H1 (cell line): ENCODE data around the gene ADCY3. TPM values are rescaled to one million over a fixed set of nuclear protein-coding genes. Genes with fewer than 3 reads are reported as not detected.

Experiments used
- CTCF ChIA-PET: fragments of 300-600 bp; sonication (Branson Sonifier 250); formaldehyde crosslinking; loops from one replicate; lab custom pipeline; 2021; ENCODE audit not compliant: partially characterized antibody; lab: Charles Lee
- POLR2A ChIA-PET: fragments of 300-600 bp; sonication (Branson Sonifier 250); formaldehyde crosslinking; loops from one replicate; lab custom pipeline; 2021; ENCODE audit warnings: inconsistent platforms; ENCODE audit not compliant: partially characterized antibody; lab: Charles Lee
- DNase-seq, 2 experiments: peaks; one replicate each; pipeline versions ENCODE4 v3.0.0 to v3.0.0-alpha.2; 2010 to 2022; ENCODE audit warnings: low spot score in 2 of 2, low read depth in 1 of 2, mixed read lengths in 1 of 2
- FAIRE-seq: peaks from 2 replicates; lab custom pipeline; 2011; peaks lifted over from hg19 to GRCh38; lab: Jason Lieb, UNC
- H2AFZ ChIP-seq: 2 replicates; pipeline ENCODE4 v1.8.1; 2012; ENCODE audit warnings: low read length, inconsistent platforms
- H2AK5ac ChIP-seq: 2 replicates; pipeline ENCODE4 v1.6.1; 2013; ENCODE audit warnings: low read depth, low read length
- H2BK120ac ChIP-seq: replicated peaks from 2 replicates; pipeline ENCODE3; 2013; ENCODE audit warnings: low read depth, low read length, inconsistent platforms
- H2BK12ac ChIP-seq: 2 replicates; pipeline ENCODE4 v1.6.1; 2013; ENCODE audit warnings: low read depth, low read length
- H2BK15ac ChIP-seq: 2 replicates; pipeline ENCODE4 v1.6.1; 2013; ENCODE audit warnings: low read length
- H2BK20ac ChIP-seq: 2 replicates; pipeline ENCODE4 v1.6.1; 2013; ENCODE audit warnings: low read length
- H2BK5ac ChIP-seq: 2 replicates; pipeline ENCODE4 v1.6.1; 2013; ENCODE audit warnings: low read depth, low read length
- H3K14ac ChIP-seq: 2 replicates; pipeline ENCODE4 v1.6.1; 2013; ENCODE audit warnings: inconsistent platforms; ENCODE audit not compliant: insufficient read length
- H3K18ac ChIP-seq: 2 replicates; pipeline ENCODE4 v1.6.1; 2013; ENCODE audit warnings: low read length; ENCODE audit errors: extremely low read depth
- H3K23ac ChIP-seq: 2 replicates; pipeline ENCODE4 v1.6.1; 2013; ENCODE audit warnings: inconsistent platforms; ENCODE audit not compliant: insufficient read length
- H3K23me2 ChIP-seq: 2 replicates; pipeline ENCODE4 v1.6.1; 2013; ENCODE audit warnings: low read depth, low read length
- H3K27ac ChIP-seq: 2 replicates; pipeline ENCODE4 v1.6.1; 2011; ENCODE audit warnings: low read depth, low read length, inconsistent platforms
- H3K27me3 ChIP-seq, 4 experiments: replicated peaks in 1 of 4; 1 replicate in 1 of 4; 2 replicates in 3 of 4; pipeline versions ENCODE4 v1.6.1 to v1.8.1; 2011 to 2013; ENCODE audit warnings: low read length in 3 of 4, mild to moderate bottlenecking in 3 of 4, inconsistent platforms in 2 of 4, mixed read lengths in 2 of 4, moderate library complexity in 1 of 4; ENCODE audit not compliant: control insufficient read depth in 3 of 4, insufficient read depth in 3 of 4; ENCODE audit errors: extremely low read depth in 1 of 4
- H3K36me3 ChIP-seq, 4 experiments: 2 replicates each; pipeline versions ENCODE4 v1.6.1 to v1.8.1; 2011 to 2013; ENCODE audit warnings: mild to moderate bottlenecking in 4 of 4, low read length in 3 of 4, moderate library complexity in 2 of 4, control low read depth in 1 of 4, inconsistent platforms in 1 of 4; ENCODE audit not compliant: insufficient read depth in 4 of 4, control insufficient read depth in 2 of 4
- H3K4ac ChIP-seq: replicated peaks from 2 replicates; pipeline ENCODE3; 2013; ENCODE audit warnings: low read length, low read depth, mixed read lengths, inconsistent platforms; ENCODE audit not compliant: insufficient read length
- H3K4me1 ChIP-seq, 4 experiments: replicated peaks in 1 of 4; 1 replicate in 1 of 4; 2 replicates in 3 of 4; pipeline versions ENCODE4 v1.6.1 to v1.8.1; 2011 to 2013; ENCODE audit warnings: low read length in 3 of 4, inconsistent platforms in 2 of 4, mixed read lengths in 1 of 4; ENCODE audit not compliant: insufficient read depth in 4 of 4, control insufficient read depth in 3 of 4
- H3K4me2 ChIP-seq, 2 experiments: 2 replicates each; pipeline versions ENCODE4 v1.6.1 to v1.8.1; 2011 to 2013; ENCODE audit warnings: low read depth in 2 of 2, low read length in 2 of 2, control low read depth in 1 of 2, inconsistent platforms in 1 of 2, mild to moderate bottlenecking in 1 of 2; ENCODE audit not compliant: insufficient read depth in 1 of 2
- H3K4me3 ChIP-seq, 4 experiments: fragments of 200-600, 300-600 bp in 1 of 4; sonication (generic), shearing (Covaris generic), sonication (Bioruptor Twin) in 1 of 4; 2 replicates each; pipeline versions ENCODE4 v1.5.1 to v1.8.1; 2011 to 2016; ENCODE audit warnings: low read length in 4 of 4, low read depth in 3 of 4, control low read depth in 2 of 4, inconsistent platforms in 2 of 4, mild to moderate bottlenecking in 2 of 4, mixed read lengths in 1 of 4, moderate library complexity in 1 of 4; ENCODE audit not compliant: insufficient read depth in 2 of 4; ENCODE audit errors: extremely low read depth in 1 of 4
- H3K56ac ChIP-seq: replicated peaks from 2 replicates; pipeline ENCODE3; 2013; ENCODE audit warnings: low read depth, mild to moderate bottlenecking, mixed read lengths, low read length, inconsistent platforms; ENCODE audit not compliant: insufficient read length
- H3K79me1 ChIP-seq: 2 replicates; pipeline ENCODE4 v1.6.1; 2013; ENCODE audit warnings: low read depth, low read length, control low read depth
- H3K79me2 ChIP-seq, 2 experiments: 2 replicates each; pipeline versions ENCODE4 v1.6.1 to v1.8.1; 2012 to 2013; ENCODE audit warnings: low read length in 2 of 2, mild to moderate bottlenecking in 2 of 2, inconsistent platforms in 1 of 2; ENCODE audit not compliant: insufficient read depth in 2 of 2, control insufficient read depth in 1 of 2
- H3K9ac ChIP-seq, 4 experiments: replicated peaks in 1 of 4; 1 replicate in 1 of 4; 2 replicates in 3 of 4; pipeline versions ENCODE4 v1.6.1 to v1.8.1; 2011 to 2013; ENCODE audit warnings: low read depth in 3 of 4, low read length in 3 of 4, control low read depth in 2 of 4, mild to moderate bottlenecking in 2 of 4, moderate library complexity in 2 of 4, inconsistent platforms in 1 of 4; ENCODE audit errors: extremely low read depth in 1 of 4
- H3K9me3 ChIP-seq, 2 experiments: 2 replicates each; pipeline versions ENCODE4 v1.6.1 to v1.8.1; 2012 to 2013; ENCODE audit warnings: mild to moderate bottlenecking in 2 of 2, moderate library complexity in 2 of 2, control low read depth in 1 of 2, inconsistent platforms in 1 of 2, low read depth in 1 of 2, low read length in 1 of 2, mixed read lengths in 1 of 2; ENCODE audit not compliant: insufficient read depth in 2 of 2
- H4K20me1 ChIP-seq, 2 experiments: replicated peaks in 1 of 2; 2 replicates each; pipeline versions ENCODE3 to v1.8.1; 2011 to 2013; ENCODE audit warnings: inconsistent platforms in 2 of 2, low read length in 2 of 2, mild to moderate bottlenecking in 1 of 2; ENCODE audit not compliant: insufficient read depth in 2 of 2, control insufficient read depth in 1 of 2
- H4K5ac ChIP-seq: 2 replicates; pipeline ENCODE4 v1.6.1; 2013; ENCODE audit warnings: low read length, low read depth, mixed read lengths, inconsistent platforms; ENCODE audit not compliant: insufficient read length
- H4K8ac ChIP-seq: 2 replicates; pipeline ENCODE4 v1.8.0; 2013; ENCODE audit warnings: mild to moderate bottlenecking, moderate library complexity, low read length, inconsistent platforms; ENCODE audit not compliant: insufficient read depth; ENCODE audit errors: extremely low read depth
- H4K91ac ChIP-seq: replicated peaks from 2 replicates; pipeline ENCODE3; 2013; ENCODE audit warnings: low read length, mixed read lengths, inconsistent platforms; ENCODE audit not compliant: insufficient read length
- BRCA1 ChIP-seq: IDR thresholded peaks from 2 replicates; pipeline ENCODE4 v1.6.1; 2012; ENCODE audit warnings: low read depth, low read length, improper control_type of control experiment
- CTBP2 ChIP-seq: IDR thresholded peaks from 2 replicates; pipeline ENCODE4 v1.7.0; 2011; ENCODE audit warnings: borderline replicate concordance, mild to moderate bottlenecking, moderate library complexity, mixed read lengths, low read length; ENCODE audit not compliant: insufficient read depth, insufficient read length
- E2F6 ChIP-seq: IDR thresholded peaks from 2 replicates; pipeline ENCODE4 v1.6.1; 2012; ENCODE audit warnings: inconsistent platforms
- EGR1 ChIP-seq: IDR thresholded peaks from 2 replicates; pipeline ENCODE4 v1.6.1; 2011; ENCODE audit warnings: low read depth, low read length, borderline replicate concordance
- FOSL1 ChIP-seq: IDR thresholded peaks from 2 replicates; pipeline ENCODE4 v1.6.1; 2011; ENCODE audit warnings: mild to moderate bottlenecking, low read depth, low read length, moderate library complexity; ENCODE audit not compliant: insufficient read depth
- KDM4A ChIP-seq: IDR thresholded peaks from one replicate; pipeline ENCODE4 v1.7.1; 2012; ENCODE audit warnings: low read depth, mild to moderate bottlenecking, moderate library complexity, low read length, inconsistent platforms; ENCODE audit not compliant: severe bottlenecking
- KDM5A ChIP-seq: fragments of 200-600 bp; IDR thresholded peaks from 2 replicates; pipeline ENCODE4 v1.7.1; 2012; ENCODE audit warnings: mild to moderate bottlenecking, low read length, inconsistent platforms, mixed read lengths
- POU5F1 ChIP-seq: IDR thresholded peaks from 2 replicates; pipeline ENCODE4 v1.6.1; 2011; ENCODE audit warnings: low read depth, mild to moderate bottlenecking, low read length, moderate library complexity
- RBBP5 ChIP-seq: IDR thresholded peaks from 2 replicates; pipeline ENCODE4 v1.7.1; 2012; ENCODE audit warnings: low read depth, mild to moderate bottlenecking, inconsistent platforms, low read length, moderate library complexity, borderline replicate concordance
- TAF1 ChIP-seq: IDR thresholded peaks from 2 replicates; pipeline ENCODE4 v1.6.1; 2011; ENCODE audit warnings: mild to moderate bottlenecking, low read depth, low read length
- WGBS, 2 experiments: shearing (Covaris generic) in 1 of 2; methylation state at CpG; one replicate each; pipeline versions ENCODE4 v1.1.6 to v1.1.7; 2013 to 2015; ENCODE audit warnings: low lambda C conversion rate in 2 of 2, mixed read lengths in 2 of 2, inconsistent platforms in 1 of 2, low coverage in 1 of 2, missing lambda C conversion rate in 1 of 2; ENCODE audit not compliant: insufficient replicate concordance in 2 of 2, insufficient coverage in 1 of 2, insufficient read length in 1 of 2; ENCODE audit errors: extremely low coverage in 1 of 2, missing lambda C conversion rate in 1 of 2; 5-methylcytosine and 5-hydroxymethylcytosine counted together
- polyA plus RNA-seq, 7 experiments: library from polyadenylated mRNA; depleted of rRNA in 3 of 7; stranded (reverse) in 5 of 7; unstranded in 2 of 7; fragments of >200 nt in 5 of 7; fragments of 200-250 nt in 2 of 7; gene quantifications; 1 replicate in 5 of 7; 2 replicates in 1 of 7; 4 replicates in 1 of 7; pipeline versions ENCODE4 v1.2.1 to v1.2.3, GENCODE V29; 2011 to 2013; ENCODE audit warnings: missing spikeins in 2 of 7, mixed read lengths in 2 of 7
- total RNA-seq: library from RNA; stranded (reverse); fragmentation: NEBNext Ultra II Directional; extraction: Animal tissue kit (Norgen Biotek cat#: 25700); gene quantifications from 2 replicates; pipeline ENCODE4 v1.2.1, GENCODE V29; 2021
- TF ChIP-seq, protein P1 (sequence below): IDR thresholded peaks from 2 replicates; pipeline ENCODE4 v1.6.1; 2011; ENCODE audit warnings: low read depth, mild to moderate bottlenecking, low read length; ENCODE audit not compliant: insufficient read depth

The ADCY3 gene
- total and polyA plus RNA-seq, 2 of the 8 experiments (the other 6 are each of a cell fraction or from before 2014, with no cell fraction given): 45.1 to 52.9 TPM

- Histone ChIP-seq H4K20me1 (no peaks in the 10 kb centered on the region), H3K36me3 (peaks cover 0 to 21% (median 9%) of the 10 kb centered on the region in 4 experiments; a peak in 6 of 8 replicates), H3K23me2 (no peaks in the 10 kb centered on the region), H3K4me1 (no peaks in the 10 kb centered on the region), H4K5ac (no peak overlapping the region), H3K23ac (no peak overlapping the region), H3K9ac (no peak overlapping the region), H3K79me2 (no peaks in the 10 kb centered on the region), H3K79me1 (no peaks in the 10 kb centered on the region), H3K4ac (no peak overlapping the region), H4K8ac (no peak overlapping the region), H3K4me2 (no peak overlapping the region), H2AFZ (no peak overlapping the region), H2BK120ac (no peak overlapping the region), H3K27me3 (no peaks in the 10 kb centered on the region), H2BK12ac (no peak overlapping the region), H2BK5ac (no peak overlapping the region), H2AK5ac (no peak overlapping the region), H3K56ac (no peak overlapping the region), H3K4me3 (no peak overlapping the region), H3K18ac (no peak overlapping the region), H3K27ac (no peak overlapping the region), H3K9me3 (no peaks in the 10 kb centered on the region), H2BK20ac (no peak overlapping the region), H4K91ac (no peak overlapping the region), H3K14ac (no peak overlapping the region), H2BK15ac (no peak overlapping the region)
- no peak for TF ChIP-seq E2F6
- no peak for TF ChIP-seq CTBP2
- TF ChIP-seq KDM4A: no peak
- no peak for TF ChIP-seq EGR1
- TF ChIP-seq POU5F1: no peak
- no peak for TF ChIP-seq KDM5A
- no peak for TF ChIP-seq BRCA1
- no peak for TF ChIP-seq FOSL1
- TF ChIP-seq, protein P1, sequence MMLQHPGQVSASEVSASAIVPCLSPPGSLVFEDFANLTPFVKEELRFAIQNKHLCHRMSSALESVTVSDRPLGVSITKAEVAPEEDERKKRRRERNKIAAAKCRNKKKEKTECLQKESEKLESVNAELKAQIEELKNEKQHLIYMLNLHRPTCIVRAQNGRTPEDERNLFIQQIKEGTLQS: no peak
- no peak for TF ChIP-seq RBBP5
- no peak for TF ChIP-seq TAF1
- DNase-seq: no peak
- ChIA-PET POLR2A (interaction anchor here (1.3 kb wide), 1 partner anchor 8 kb away, joined by 3 read pairs; no protein-coding TSS in a partner anchor), CTCF (no interaction called here)
- FAIRE-seq: no peak
- 96% methylated on average over 7 of the region's 7 CpGs; no CpG with 5 or more reads in 1 of the 2 experiments for WGBS, 2 experiments
Observed at GRCh38 chr2:24950102-24950501, 30.1 kb upstream of the ADCY3 start.
